Measurements from ENCODE around the gene MANBA.
A peak's percentile ranks its signal among the peaks of the same experiment; 100 is the strongest.

MANBA gene

GRCh38 chr4:102616636-102617035, 144.1 kb downstream of the MANBA start:
- Mint-ChIP-seq H3K4me1 (ENCODE audit: low read depth) (peaks cover 80% of the 10 kb centered on the region), H3K4me3 (no peak overlapping the region), H3K27ac (peak overlapping the region; percentile 98), H3K27me3 (no peaks in the 10 kb centered on the region), H3K36me3 (peaks cover 53% of the 10 kb centered on the region), H3K9me3 (ENCODE audit: low read depth) (peaks cover 5% of the 10 kb centered on the region)

- peaks cover 62% of the 10 kb centered on the region for H3K36me3 Mint-ChIP-seq
Measured at GRCh38 chr4:102614801-102615200, 146.0 kb downstream of the MANBA start.

GRCh38 chr4:102612824-102613366, 147.9 kb downstream of the MANBA start:
- H3K4me3 Mint-ChIP-seq: peak overlapping the region; percentile 83
- H3K4me1 Mint-ChIP-seq (ENCODE audit: low read depth): peaks cover 90% of the 10 kb centered on the region
- H3K27ac Mint-ChIP-seq: peak overlapping the region; percentile 98

More at GRCh38 chr4:102614801-102615200, 146.0 kb downstream of the MANBA start:
- peaks cover 85% of the 10 kb centered on the region for H3K4me1 Mint-ChIP-seq (ENCODE audit: low read depth)
- H3K9me3 Mint-ChIP-seq (ENCODE audit: low read depth): peaks cover 5% of the 10 kb centered on the region
- peak overlapping the region; percentile 98 for H3K27ac Mint-ChIP-seq
- H3K4me3 Mint-ChIP-seq: peak overlapping the region; percentile 83
- H3K27me3 Mint-ChIP-seq: no peaks in the 10 kb centered on the region

GRCh38 chr4:102612210-102612609, 148.6 kb downstream of the MANBA start:
- no peaks in the 10 kb centered on the region for H3K27me3 Mint-ChIP-seq
- peaks cover 64% of the 10 kb centered on the region for H3K36me3 Mint-ChIP-seq
- peak overlapping the region; percentile 98 for H3K27ac Mint-ChIP-seq
- peaks cover 93% of the 10 kb centered on the region for H3K4me1 Mint-ChIP-seq (ENCODE audit: low read depth)
- H3K4me3 Mint-ChIP-seq: peak overlapping the region; percentile 83
- no peaks in the 10 kb centered on the region for H3K9me3 Mint-ChIP-seq (ENCODE audit: low read depth)

More at GRCh38 chr4:102612824-102613366, 147.9 kb downstream of the MANBA start:
- H3K27me3 Mint-ChIP-seq: no peaks in the 10 kb centered on the region
- H3K9me3 Mint-ChIP-seq (ENCODE audit: low read depth): no peaks in the 10 kb centered on the region
- peaks cover 66% of the 10 kb centered on the region for H3K36me3 Mint-ChIP-seq

- peak overlapping the region; percentile 72 for H3K27ac Mint-ChIP-seq
- H3K9me3 Mint-ChIP-seq (ENCODE audit: low read depth): no peaks in the 10 kb centered on the region
- no peaks in the 10 kb centered on the region for H3K27me3 Mint-ChIP-seq
- H3K36me3 Mint-ChIP-seq: peaks cover 61% of the 10 kb centered on the region
- H3K4me3 Mint-ChIP-seq: peak overlapping the region; percentile 30
- H3K4me1 Mint-ChIP-seq (ENCODE audit: low read depth): peaks cover 88% of the 10 kb centered on the region
Measured at GRCh38 chr4:102610476-102610875, 150.3 kb downstream of the MANBA start.

GRCh38 chr4:102610007-102610406, 150.8 kb downstream of the MANBA start:
- Mint-ChIP-seq H3K4me3 (no peak overlapping the region), H3K27ac (peak overlapping the region; percentile 72), H3K4me1 (ENCODE audit: low read depth) (peaks cover 86% of the 10 kb centered on the region), H3K27me3 (no peaks in the 10 kb centered on the region), H3K9me3 (ENCODE audit: low read depth) (no peaks in the 10 kb centered on the region), H3K36me3 (peaks cover 58% of the 10 kb centered on the region)

- no peak overlapping the region for H3K4me3 Mint-ChIP-seq
- peaks cover 53% of the 10 kb centered on the region for H3K36me3 Mint-ChIP-seq
- H3K27ac Mint-ChIP-seq: peak overlapping the region; percentile 89
- H3K9me3 Mint-ChIP-seq (ENCODE audit: low read depth): no peaks in the 10 kb centered on the region
- peaks cover 81% of the 10 kb centered on the region for H3K4me1 Mint-ChIP-seq (ENCODE audit: low read depth)
- no peaks in the 10 kb centered on the region for H3K27me3 Mint-ChIP-seq
Measured at GRCh38 chr4:102608190-102608589, 152.6 kb downstream of the MANBA start.

GRCh38 chr4:102606846-102607450, 153.8 kb downstream of the MANBA start:
- H3K27ac Mint-ChIP-seq: peak overlapping the region; percentile 89
- H3K9me3 Mint-ChIP-seq (ENCODE audit: low read depth): no peaks in the 10 kb centered on the region
- H3K27me3 Mint-ChIP-seq: no peaks in the 10 kb centered on the region
- no peak overlapping the region for H3K4me3 Mint-ChIP-seq
- peaks cover 71% of the 10 kb centered on the region for H3K4me1 Mint-ChIP-seq (ENCODE audit: low read depth)
- peaks cover 50% of the 10 kb centered on the region for H3K36me3 Mint-ChIP-seq

GRCh38 chr4:102606261-102606660, 154.5 kb downstream of the MANBA start:
- Mint-ChIP-seq H3K4me1 (ENCODE audit: low read depth) (peaks cover 67% of the 10 kb centered on the region), H3K4me3 (no peak overlapping the region), H3K27ac (peak overlapping the region; percentile 80), H3K36me3 (peaks cover 47% of the 10 kb centered on the region), H3K27me3 (no peaks in the 10 kb centered on the region), H3K9me3 (ENCODE audit: low read depth) (no peaks in the 10 kb centered on the region)

- H3K4me3 Mint-ChIP-seq: no peak overlapping the region
- no peaks in the 10 kb centered on the region for H3K9me3 Mint-ChIP-seq (ENCODE audit: low read depth)
- peak overlapping the region; percentile 5 for H3K27ac Mint-ChIP-seq
- no peaks in the 10 kb centered on the region for H3K27me3 Mint-ChIP-seq
- peaks cover 49% of the 10 kb centered on the region for H3K36me3 Mint-ChIP-seq
- peaks cover 67% of the 10 kb centered on the region for H3K4me1 Mint-ChIP-seq (ENCODE audit: low read depth)
Measured at GRCh38 chr4:102604222-102604940, 156.4 kb downstream of the MANBA start.

GRCh38 chr4:102601586-102602227, 159.1 kb downstream of the MANBA start:
- Mint-ChIP-seq H3K4me1 (ENCODE audit: low read depth) (peaks cover 69% of the 10 kb centered on the region), H3K9me3 (ENCODE audit: low read depth) (no peaks in the 10 kb centered on the region)

GRCh38 chr4:102600689-102601088, 160.1 kb downstream of the MANBA start:
- peaks cover 75% of the 10 kb centered on the region for H3K4me1 Mint-ChIP-seq (ENCODE audit: low read depth)
- H3K9me3 Mint-ChIP-seq (ENCODE audit: low read depth): no peaks in the 10 kb centered on the region
- H3K4me3 Mint-ChIP-seq: no peak overlapping the region
- no peaks in the 10 kb centered on the region for H3K27me3 Mint-ChIP-seq
- H3K36me3 Mint-ChIP-seq: peaks cover 55% of the 10 kb centered on the region
- peak overlapping the region; percentile 77 for H3K27ac Mint-ChIP-seq

More at GRCh38 chr4:102601586-102602227, 159.1 kb downstream of the MANBA start:
- Mint-ChIP-seq H3K27ac (no peak overlapping the region), H3K36me3 (peaks cover 49% of the 10 kb centered on the region), H3K27me3 (no peaks in the 10 kb centered on the region), H3K4me3 (no peak overlapping the region)

GRCh38 chr4:102599886-102600285, 160.9 kb downstream of the MANBA start:
- Mint-ChIP-seq H3K4me3 (peak overlapping the region; percentile 53), H3K27me3 (no peaks in the 10 kb centered on the region), H3K9me3 (ENCODE audit: low read depth) (no peaks in the 10 kb centered on the region), H3K36me3 (peaks cover 57% of the 10 kb centered on the region), H3K27ac (peak overlapping the region; percentile 77), H3K4me1 (ENCODE audit: low read depth) (peaks cover 76% of the 10 kb centered on the region)

- H3K4me3 Mint-ChIP-seq: peak overlapping the region; percentile 58
- peaks cover 55% of the 10 kb centered on the region for H3K36me3 Mint-ChIP-seq
- H3K27me3 Mint-ChIP-seq: no peaks in the 10 kb centered on the region
- H3K9me3 Mint-ChIP-seq (ENCODE audit: low read depth): no peaks in the 10 kb centered on the region
- H3K4me1 Mint-ChIP-seq (ENCODE audit: low read depth): peaks cover 76% of the 10 kb centered on the region
- peak overlapping the region; percentile 89 for H3K27ac Mint-ChIP-seq
Measured at GRCh38 chr4:102599455-102599854, 161.3 kb downstream of the MANBA start.
